ENCODE measurements around the gene CCR8.

DNA sequence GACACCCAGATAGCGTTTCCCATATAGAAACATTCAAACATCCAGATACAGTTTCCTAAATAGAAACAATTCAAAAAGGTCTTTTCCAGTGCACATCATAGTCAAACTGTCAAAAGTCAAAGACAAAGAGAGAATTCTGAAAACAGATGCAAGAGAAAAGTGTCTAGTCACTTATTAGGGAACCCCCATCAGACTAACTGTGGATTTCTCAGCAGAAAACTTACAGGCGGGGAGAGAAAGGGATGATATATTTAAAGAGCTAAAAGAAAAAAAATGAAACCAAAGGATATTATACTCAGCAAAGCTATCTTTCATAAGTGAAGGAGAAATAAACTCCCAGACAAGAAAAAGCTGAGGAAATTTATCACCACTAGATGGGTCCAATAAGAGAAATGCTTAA lies 27.3 kb upstream of the CCR8 start:
- TF ChIP-seq, protein P1, sequence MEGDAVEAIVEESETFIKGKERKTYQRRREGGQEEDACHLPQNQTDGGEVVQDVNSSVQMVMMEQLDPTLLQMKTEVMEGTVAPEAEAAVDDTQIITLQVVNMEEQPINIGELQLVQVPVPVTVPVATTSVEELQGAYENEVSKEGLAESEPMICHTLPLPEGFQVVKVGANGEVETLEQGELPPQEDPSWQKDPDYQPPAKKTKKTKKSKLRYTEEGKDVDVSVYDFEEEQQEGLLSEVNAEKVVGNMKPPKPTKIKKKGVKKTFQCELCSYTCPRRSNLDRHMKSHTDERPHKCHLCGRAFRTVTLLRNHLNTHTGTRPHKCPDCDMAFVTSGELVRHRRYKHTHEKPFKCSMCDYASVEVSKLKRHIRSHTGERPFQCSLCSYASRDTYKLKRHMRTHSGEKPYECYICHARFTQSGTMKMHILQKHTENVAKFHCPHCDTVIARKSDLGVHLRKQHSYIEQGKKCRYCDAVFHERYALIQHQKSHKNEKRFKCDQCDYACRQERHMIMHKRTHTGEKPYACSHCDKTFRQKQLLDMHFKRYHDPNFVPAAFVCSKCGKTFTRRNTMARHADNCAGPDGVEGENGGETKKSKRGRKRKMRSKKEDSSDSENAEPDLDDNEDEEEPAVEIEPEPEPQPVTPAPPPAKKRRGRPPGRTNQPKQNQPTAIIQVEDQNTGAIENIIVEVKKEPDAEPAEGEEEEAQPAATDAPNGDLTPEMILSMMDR (IDR thresholded peaks at IDR 0.05), result no peak
- no peak for TF ChIP-seq POLR2A (IDR thresholded peaks at IDR 0.05)
- no peak for TF ChIP-seq POLR2AphosphoS5 (IDR thresholded peaks at IDR 0.05)
- no peak for TF ChIP-seq EP300 (IDR thresholded peaks at IDR 0.05)
